Activated CD8-positive, alpha-beta memory T cell treated with anti-CD3 and anti-CD28 coated beads, Interleukin-2, amount 10 ng/mL, durations not matched to agents 7 days and 5 days (primary cell): Measurements from ENCODE around the gene DDX23. TPM values are rescaled to one million over a fixed set of nuclear protein-coding genes. Genes with fewer than 3 reads are reported as not detected.

Experiments
- ATAC-seq: fragments of 150-1000 bp; cut with Tn5 transposase; one replicate; pipeline ENCODE4 v1.10.0; 2021; ENCODE audit warnings: moderate library complexity
- CTCF ChIA-PET: fragments of 350-600 bp; sonication (Branson Sonifier 250); formaldehyde crosslinking; loops from one replicate; lab custom pipeline; 2021; ENCODE audit warnings: antibody characterized with exemption; lab: Charles Lee
- DNase-seq: peaks from one replicate; pipeline ENCODE4 v3.0.0-alpha.2; 2020
- H3K27ac Mint-ChIP-seq: one replicate; pipeline ENCODE4 v1.8.0; 2021; ENCODE audit warnings: mild to moderate bottlenecking, mixed read lengths
- H3K27me3 Mint-ChIP-seq: one replicate; pipeline ENCODE4 v1.8.0; 2021; ENCODE audit warnings: mixed read lengths
- H3K36me3 Mint-ChIP-seq: one replicate; pipeline ENCODE4 v1.8.0; 2021; ENCODE audit warnings: mild to moderate bottlenecking, mixed read lengths
- H3K4me1 Mint-ChIP-seq: one replicate; pipeline ENCODE4 v1.8.0; 2021; ENCODE audit warnings: mixed read lengths
- H3K4me3 Mint-ChIP-seq: one replicate; pipeline ENCODE4 v1.8.0; 2021; ENCODE audit warnings: mild to moderate bottlenecking, moderate library complexity, mixed read lengths
- H3K9me3 Mint-ChIP-seq: one replicate; pipeline ENCODE4 v1.8.0; 2022; ENCODE audit warnings: low read depth, mixed read lengths
- total RNA-seq, 2 experiments: library from RNA; stranded (reverse); gene quantifications; one replicate each; pipeline ENCODE4 v1.2.3, GENCODE V29; 2021

The DDX23 gene
- total RNA-seq, 2 experiments from 2014 or later = 146 to 157 TPM

DNA sequence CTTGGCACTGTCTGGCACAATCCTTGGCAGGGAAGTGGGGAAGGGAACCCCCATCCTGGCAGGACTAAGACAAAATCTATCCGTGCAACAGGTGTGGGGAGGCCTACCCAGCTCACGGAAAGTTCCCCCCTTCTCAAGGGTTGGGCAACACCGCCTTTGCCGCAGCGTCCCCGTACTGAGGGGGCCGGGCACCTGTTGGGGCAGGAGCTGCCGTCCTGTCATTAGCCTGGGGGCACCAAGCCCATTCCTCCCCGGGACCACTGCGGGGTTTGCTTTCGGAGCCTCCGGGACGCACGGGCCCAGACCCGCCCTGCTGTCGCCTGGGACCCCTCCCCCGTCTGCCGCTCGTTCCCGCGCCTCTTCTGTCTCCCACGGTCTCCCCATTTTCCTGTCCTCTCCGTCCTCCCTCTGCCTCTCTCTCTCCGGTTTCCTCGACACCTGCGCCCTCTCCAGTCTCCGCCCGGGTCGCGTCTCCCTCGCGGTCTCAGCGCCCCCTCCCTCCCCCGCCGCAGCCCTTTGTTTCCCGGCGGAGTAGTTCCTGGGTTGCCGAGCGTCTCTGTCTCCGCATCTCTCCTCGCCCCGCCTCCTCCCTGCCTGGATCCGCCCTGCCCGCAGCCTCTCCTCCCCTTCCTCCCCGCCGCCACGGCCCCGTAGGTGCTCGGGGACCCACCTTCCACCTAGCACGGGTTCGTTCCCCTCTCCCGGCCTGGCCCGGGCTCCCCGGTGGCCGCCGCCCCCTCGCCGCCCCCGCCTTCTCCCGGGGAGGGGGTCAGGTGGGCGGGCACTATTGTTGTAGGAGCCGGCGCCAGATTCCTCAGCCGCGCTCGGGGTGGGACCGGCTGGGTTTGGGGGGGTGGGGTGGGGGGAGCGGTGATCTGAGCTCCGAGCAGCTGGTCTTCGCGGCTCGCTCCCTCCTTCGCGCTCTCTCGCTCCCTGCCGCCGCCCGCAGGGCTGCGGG lies 33.8 kb downstream of the DDX23 start, which contains the start of gene CACNB3:
Gene CACNB3, plus strand, starts transcription at position 624 of the 958 bp plus-strand sequence. CDS start 434 bp downstream, outside the sequence.
- ATAC-seq (peak; percentile 69), DNase-seq (peak; percentile 85)
- H3K27ac Mint-ChIP-seq = no peak within 1 kb of the TSS
- peaks cover 32% of the 10 kb centered on the region for H3K4me1 Mint-ChIP-seq
- no peaks in the 10 kb centered on the region for H3K9me3 Mint-ChIP-seq
- H3K4me3 Mint-ChIP-seq = peak within 1 kb of the TSS; percentile 85
- peaks cover 37% of the 10 kb centered on the region for H3K27me3 Mint-ChIP-seq
- CTCF ChIA-PET = interaction anchor here (0.8 to 6.5 kb wide), 6 partner anchors 10 to 84 kb away, joined by 3 to 55 read pairs (median 18); partner anchors contain the start of gene DDX23
- H3K36me3 Mint-ChIP-seq = no peaks in the 10 kb centered on the region

DNA sequence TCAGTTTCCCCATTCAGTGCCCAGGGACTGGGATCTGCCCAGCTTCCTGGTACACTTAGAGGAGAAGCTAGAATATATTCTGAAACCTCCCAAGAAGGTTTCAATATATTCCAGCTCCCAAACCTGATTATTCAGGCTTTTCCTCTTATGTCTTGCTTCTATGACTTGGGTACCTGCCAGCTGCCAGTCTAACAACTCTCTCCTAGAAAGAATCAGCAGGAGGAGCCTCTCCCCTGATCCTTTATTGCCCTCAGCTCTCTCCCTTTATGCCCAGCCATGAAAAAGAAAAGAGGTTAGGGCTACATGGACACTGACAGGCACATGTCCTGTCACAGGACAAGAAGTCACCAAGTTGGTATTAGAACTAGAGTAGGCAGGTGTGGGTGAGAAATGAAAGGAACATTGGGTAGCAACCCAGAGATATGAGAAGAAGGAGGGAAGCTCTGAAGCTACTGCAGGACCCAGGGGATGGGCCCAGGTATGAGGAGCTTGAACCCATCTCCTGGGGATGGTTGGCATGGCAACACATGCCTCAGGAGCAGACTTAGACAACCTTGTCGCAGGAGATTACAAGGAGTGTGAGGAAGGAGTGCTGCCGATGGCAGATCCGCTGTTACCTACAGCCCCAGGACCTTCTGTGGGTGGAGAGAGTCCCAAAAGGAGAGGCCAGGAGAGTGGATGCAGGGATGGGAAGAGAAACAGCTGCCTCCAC lies 35.7 kb downstream of the DDX23 start:
- Mint-ChIP-seq H3K27ac (no peak overlapping the region), H3K4me3 (peak overlapping the region; percentile 96), H3K27me3 (peaks cover 30% of the 10 kb centered on the region), H3K4me1 (peaks cover 32% of the 10 kb centered on the region), H3K36me3 (no peaks in the 10 kb centered on the region), H3K9me3 (no peaks in the 10 kb centered on the region)
- CTCF ChIA-PET = interaction anchor here (0.8 to 6.5 kb wide), 12 partner anchors 11 to 272 kb away, joined by 3 to 55 read pairs (median 5); partner anchors contain the start of gene DDX23
- DNase-seq (no peak), ATAC-seq (no peak)

DNA sequence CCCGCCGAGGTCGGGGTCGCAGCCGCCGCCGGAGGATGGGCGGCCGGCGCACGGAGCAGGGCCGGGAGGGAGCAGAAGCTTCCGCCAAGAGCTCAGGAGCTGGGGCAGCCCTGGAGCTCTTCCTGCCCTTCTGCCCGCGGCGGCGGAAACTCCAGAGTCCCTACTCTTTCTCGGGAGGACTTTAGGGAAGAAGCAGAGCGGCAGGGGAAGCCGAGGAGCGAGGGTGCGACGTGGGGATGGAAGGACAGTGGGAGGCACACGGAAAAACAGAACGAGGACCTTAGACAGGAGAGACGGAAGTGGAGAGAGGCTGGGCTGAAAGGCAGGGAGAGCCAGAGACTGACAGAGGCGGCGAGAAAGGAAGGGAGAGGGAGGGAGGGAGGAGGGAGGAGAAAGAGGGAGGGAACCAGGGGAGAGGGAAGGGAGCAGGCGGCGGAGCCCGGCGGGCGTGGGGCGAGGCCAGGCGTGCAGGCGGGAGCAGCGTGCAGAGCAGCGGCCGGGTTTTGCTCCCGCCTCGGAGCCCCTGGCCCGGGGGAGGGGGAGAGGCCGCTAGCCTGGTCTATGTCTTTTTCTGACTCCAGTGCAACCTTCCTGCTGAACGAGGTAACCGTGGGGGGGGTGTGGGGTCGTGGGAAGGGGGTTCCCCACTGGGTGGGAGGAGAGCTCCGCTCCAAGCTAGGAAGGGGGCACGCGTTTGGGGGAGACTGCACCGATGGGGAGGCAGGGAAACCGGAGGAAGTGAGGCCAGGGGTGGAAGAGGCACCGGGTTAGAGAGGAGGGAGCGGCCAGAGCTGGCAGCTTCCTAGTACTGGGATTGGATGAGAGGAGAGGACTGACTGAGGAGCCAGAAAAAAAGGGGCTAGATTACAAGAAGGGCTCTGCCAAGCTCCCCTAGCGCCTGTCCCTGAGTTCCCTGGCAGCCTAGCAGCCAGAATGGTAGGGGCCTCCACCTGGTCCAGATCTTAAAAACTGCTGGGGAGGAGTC lies 36.5 kb downstream of the DDX23 start:
- Mint-ChIP-seq H3K27ac (peak overlapping the region; percentile 73), H3K27me3 (peaks cover 27% of the 10 kb centered on the region), H3K4me3 (peak overlapping the region; percentile 96), H3K4me1 (peaks cover 32% of the 10 kb centered on the region), H3K36me3 (no peaks in the 10 kb centered on the region), H3K9me3 (no peaks in the 10 kb centered on the region)
- peak; percentile 51 for ATAC-seq
- CTCF ChIA-PET = interaction anchor here (0.6 to 6.5 kb wide), 51 partner anchors 9 to 526 kb away, joined by 3 to 55 read pairs (median 4); partner anchors contain the start of genes ARF3, DDX23, KANSL2 and RND1
- DNase-seq = peak; percentile 54

DNA sequence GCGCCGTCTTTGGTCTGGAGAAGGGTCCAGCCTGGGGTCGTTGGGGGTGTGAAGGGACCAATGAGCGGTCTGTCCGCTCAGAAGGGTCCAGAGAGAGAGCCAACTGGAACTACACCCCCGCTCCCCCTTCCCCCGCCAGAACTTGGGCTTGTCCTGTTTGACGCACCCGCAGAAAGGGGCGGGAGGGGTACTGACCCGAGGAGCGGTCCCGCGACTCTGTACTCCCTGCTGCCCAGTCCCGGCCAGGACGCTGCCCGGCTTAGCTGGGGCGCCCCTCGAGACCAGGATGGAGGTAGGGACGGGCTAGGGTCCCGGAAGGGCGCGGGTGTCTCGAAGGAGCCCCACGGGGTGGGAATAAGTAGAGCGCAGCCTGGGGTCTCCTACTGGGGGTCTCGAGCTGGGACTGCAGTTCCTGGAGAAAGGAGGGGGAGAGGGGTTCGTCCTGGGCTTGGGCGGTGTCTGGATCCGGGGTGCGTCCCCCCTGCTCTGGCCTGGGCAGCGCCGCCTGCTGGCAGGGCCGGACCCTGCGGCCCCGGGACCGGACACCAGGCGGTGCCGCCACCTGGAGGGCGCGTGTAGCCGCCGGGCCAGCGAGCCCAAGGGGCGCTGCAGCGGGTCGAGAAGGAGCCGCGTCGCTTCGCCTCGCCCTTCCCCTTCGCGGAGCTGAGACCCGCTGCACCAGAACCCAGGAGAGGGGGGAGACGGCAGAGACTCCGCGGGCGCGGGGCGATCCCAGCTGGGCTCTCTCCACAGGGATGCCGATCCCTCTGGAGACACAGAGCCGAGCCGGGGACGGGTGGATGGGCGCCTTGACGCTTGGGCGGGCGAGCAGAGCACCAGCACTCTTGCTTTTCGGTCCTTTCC lies 37.5 kb downstream of the DDX23 start:
- DNase-seq = peak; percentile 88
- Mint-ChIP-seq H3K9me3 (no peaks in the 10 kb centered on the region), H3K4me1 (peaks cover 32% of the 10 kb centered on the region), H3K4me3 (peak overlapping the region; percentile 96), H3K27ac (peak overlapping the region; percentile 73), H3K27me3 (peaks cover 25% of the 10 kb centered on the region), H3K36me3 (no peaks in the 10 kb centered on the region)
- peak; percentile 83 for ATAC-seq
- CTCF ChIA-PET = interaction anchor here (0.6 to 6.5 kb wide), 51 partner anchors 10 to 527 kb away, joined by 3 to 55 read pairs (median 4); partner anchors contain the start of genes ARF3, DDX23, KANSL2 and RND1

DNA sequence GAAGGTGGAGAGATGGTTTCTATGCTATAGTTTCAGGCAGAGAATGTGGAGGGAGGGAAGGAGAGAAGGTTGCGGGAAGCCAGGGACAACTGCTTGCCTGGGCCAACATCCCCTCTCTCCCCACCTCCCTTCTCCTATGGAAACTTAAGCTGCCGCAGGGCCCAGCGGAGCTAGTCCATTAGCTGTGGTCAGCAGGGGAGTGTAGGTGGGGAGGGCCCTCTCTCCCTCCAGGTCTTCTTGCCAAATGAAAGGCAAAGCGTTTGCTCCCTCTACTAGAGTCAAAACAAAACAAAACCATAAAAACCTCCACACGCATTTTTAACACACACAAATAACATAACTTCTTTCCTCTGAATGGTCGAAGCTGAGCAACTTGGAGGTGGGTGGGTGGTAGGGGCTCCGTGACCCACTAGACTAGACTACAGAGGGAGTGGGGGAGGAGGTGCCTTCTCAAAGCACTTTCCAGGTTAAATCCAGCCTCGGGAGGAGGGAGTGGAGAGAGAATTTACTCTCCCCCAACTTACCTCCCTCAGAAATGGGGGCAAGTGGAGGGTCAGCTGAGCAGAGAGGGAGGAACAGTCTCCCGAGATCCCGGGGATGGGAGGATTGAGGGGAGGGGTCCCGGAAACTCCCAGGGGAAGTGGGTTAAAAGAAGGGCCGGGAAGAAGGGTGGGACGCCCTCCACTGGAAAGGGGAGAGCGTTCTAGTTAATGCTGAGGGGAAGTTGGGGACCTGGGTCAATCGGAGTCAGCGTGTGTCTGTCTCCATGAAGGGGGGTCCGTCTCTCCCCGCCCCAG lies 38.3 kb downstream of the DDX23 start:
- peaks cover 20% of the 10 kb centered on the region for H3K27me3 Mint-ChIP-seq
- H3K9me3 Mint-ChIP-seq = no peaks in the 10 kb centered on the region
- peaks cover 30% of the 10 kb centered on the region for H3K4me1 Mint-ChIP-seq
- H3K27ac Mint-ChIP-seq = peak overlapping the region; percentile 68
- CTCF ChIA-PET = interaction anchor here (0.7 to 6.5 kb wide), 22 partner anchors 9 to 242 kb away, joined by 3 to 55 read pairs (median 7); partner anchors contain the start of genes ARF3 and DDX23
- no peaks in the 10 kb centered on the region for H3K36me3 Mint-ChIP-seq
- H3K4me3 Mint-ChIP-seq = peak overlapping the region; percentile 96
- DNase-seq = no peak
- no peak for ATAC-seq

DNA sequence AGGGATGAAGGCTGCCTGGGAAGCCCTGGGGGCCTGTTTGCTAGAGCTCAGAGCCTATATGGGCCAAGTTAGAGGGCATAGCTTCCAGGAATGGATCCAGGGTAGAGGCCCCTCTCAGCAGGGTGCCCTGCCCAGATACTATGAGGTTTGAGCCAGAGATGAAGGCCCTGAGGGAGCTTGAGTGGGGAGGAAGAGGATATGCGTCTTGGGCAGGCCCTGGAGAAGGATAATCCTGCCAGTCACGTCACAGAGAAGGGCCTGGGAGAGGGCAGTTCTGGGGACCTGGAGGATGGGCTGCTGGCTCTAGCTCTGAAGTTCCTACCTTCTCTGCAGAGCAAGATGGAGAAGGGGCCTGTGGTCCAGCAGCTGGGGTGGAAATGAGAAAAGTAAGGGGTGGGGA lies 39.6 kb downstream of the DDX23 start:
- Mint-ChIP-seq H3K9me3 (no peaks in the 10 kb centered on the region), H3K27me3 (peaks cover 13% of the 10 kb centered on the region), H3K4me3 (no peak overlapping the region), H3K36me3 (no peaks in the 10 kb centered on the region), H3K27ac (no peak overlapping the region), H3K4me1 (peaks cover 24% of the 10 kb centered on the region)
- no peak for ATAC-seq
- no peak for DNase-seq
- CTCF ChIA-PET = interaction anchor here (1.0 to 6.5 kb wide), 2 partner anchors 17 to 92 kb away, joined by 3 to 55 read pairs; a partner anchor contains a TSS

DNA sequence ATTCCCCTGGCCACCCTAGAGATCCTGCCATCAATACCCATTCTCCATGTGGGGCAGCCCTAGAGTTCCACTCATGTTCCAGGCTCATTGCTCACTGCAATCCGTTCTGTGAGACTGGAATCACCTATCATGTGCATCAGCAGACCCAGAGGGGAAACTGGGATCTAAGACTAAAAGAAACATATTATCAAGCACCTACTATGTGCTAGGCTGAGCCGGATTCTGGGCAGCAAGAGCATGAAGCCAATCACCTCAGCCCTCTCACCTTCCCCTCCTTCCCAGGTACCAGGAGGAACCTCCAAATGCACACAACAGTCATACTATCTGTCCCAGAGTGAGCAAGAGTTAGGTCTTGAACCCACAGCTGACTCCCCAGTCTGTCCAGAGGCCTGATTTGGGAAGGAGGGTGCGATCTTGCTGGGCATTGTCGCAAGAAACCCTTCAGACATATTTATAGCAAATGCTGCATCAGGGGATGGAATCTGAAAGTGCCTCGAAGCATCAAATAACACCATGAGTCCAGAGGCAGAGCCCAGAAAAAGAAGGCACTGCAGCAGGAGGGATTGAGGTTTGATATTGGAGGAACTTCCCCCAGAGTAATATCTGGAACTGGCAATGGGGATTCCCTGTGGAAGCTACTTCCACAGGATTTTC lies 40.4 kb downstream of the DDX23 start:
- no peak for DNase-seq
- H3K9me3 Mint-ChIP-seq = no peaks in the 10 kb centered on the region
- CTCF ChIA-PET = interaction anchor here (0.8 to 6.5 kb wide), 3 partner anchors 14 to 41 kb away, joined by 3 to 55 read pairs (median 3); partner anchors contain the start of gene DDX23
- H3K4me1 Mint-ChIP-seq = peaks cover 23% of the 10 kb centered on the region
- H3K36me3 Mint-ChIP-seq = no peaks in the 10 kb centered on the region
- no peak overlapping the region for H3K27ac Mint-ChIP-seq
- H3K27me3 Mint-ChIP-seq = peaks cover 5% of the 10 kb centered on the region
- no peak overlapping the region for H3K4me3 Mint-ChIP-seq
- no peak for ATAC-seq

DNA sequence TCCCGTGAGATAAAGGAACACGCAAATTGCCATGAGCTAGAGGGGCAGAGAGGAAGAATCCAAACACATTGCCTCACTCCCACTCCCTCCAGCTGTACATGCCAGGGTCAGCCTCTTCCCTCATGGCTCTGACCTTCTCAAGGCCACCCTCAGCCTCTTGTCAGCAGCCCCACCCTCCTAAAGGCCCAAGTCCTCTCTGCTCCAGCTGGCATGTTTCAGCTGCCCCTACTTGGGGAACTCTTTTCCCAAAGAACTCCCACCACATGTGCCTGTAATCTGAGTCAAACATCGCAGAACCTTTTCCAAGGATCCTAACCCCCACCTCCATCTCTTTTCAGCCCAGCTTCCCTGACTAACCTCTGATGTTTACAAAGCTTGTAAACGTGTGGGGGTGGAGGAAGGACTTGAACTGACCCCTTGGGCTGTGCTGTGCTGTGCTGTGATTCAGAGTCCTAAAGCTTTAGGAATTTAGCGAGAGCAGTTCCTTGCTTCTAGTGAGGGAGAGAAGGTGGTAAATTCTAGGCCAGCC lies 41.0 kb downstream of the DDX23 start:
- DNase-seq = no peak
- ATAC-seq = no peak
- no peaks in the 10 kb centered on the region for H3K27me3 Mint-ChIP-seq
- no peaks in the 10 kb centered on the region for H3K9me3 Mint-ChIP-seq
- H3K27ac Mint-ChIP-seq = no peak overlapping the region
- H3K4me1 Mint-ChIP-seq = peaks cover 21% of the 10 kb centered on the region
- H3K36me3 Mint-ChIP-seq = no peaks in the 10 kb centered on the region
- CTCF ChIA-PET = interaction anchor here (0.8 to 1.1 kb wide), 2 partner anchors 14 to 42 kb away, joined by 3 read pairs; partner anchors contain the start of gene DDX23
- no peak overlapping the region for H3K4me3 Mint-ChIP-seq

DNA sequence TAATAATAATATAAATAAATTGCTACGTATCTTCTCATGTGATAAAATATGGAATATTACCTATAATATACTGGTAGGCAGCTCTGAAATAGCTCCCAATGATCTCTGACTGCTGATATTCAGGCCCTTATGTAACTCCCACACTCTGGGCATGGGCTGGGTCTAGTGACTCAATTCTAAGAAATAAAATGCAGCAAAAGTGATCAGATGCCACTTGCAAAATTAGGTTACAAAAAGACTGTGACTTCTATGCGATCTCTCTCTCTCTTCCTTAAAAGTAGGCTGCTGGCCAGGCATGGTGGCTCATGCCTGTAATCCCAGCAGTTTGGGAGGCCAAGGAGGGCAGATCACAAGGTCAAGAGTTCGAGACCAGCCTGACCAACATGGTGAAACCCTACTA lies 44.0 kb downstream of the DDX23 start:
- DNase-seq (no peak), ATAC-seq (no peak)
- no peak overlapping the region for H3K4me3 Mint-ChIP-seq
- no peaks in the 10 kb centered on the region for H3K27me3 Mint-ChIP-seq
- H3K9me3 Mint-ChIP-seq = no peaks in the 10 kb centered on the region
- CTCF ChIA-PET = interaction anchor here (1.5 to 1.6 kb wide), 2 partner anchors 9 to 13 kb away, joined by 3 to 6 read pairs; no protein-coding TSS in a partner anchor
- H3K36me3 Mint-ChIP-seq = no peaks in the 10 kb centered on the region
- H3K4me1 Mint-ChIP-seq = peaks cover 14% of the 10 kb centered on the region
- H3K27ac Mint-ChIP-seq = no peak overlapping the region

DNA sequence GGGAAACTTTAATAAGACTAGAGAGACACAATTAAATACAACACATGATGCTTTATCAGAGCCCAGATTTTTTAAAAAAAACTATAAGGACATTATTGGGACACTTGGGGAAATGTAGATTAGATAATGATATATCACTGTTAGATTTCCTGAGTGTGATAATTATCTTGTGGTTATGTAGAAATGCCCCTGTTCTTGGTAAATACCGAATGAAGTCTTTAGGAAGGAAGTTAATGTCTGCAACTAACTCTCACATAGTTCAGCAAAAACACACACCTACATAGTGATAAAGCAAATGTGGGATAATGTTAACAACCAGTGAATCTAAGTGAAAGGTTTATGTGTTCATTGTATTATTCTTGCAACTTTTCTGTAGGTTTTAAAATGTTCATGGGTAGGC lies 48.3 kb downstream of the DDX23 start:
- no peaks in the 10 kb centered on the region for H3K36me3 Mint-ChIP-seq
- H3K4me1 Mint-ChIP-seq = peaks cover 16% of the 10 kb centered on the region
- no peaks in the 10 kb centered on the region for H3K27me3 Mint-ChIP-seq
- H3K4me3 Mint-ChIP-seq = no peak overlapping the region
- CTCF ChIA-PET = interaction anchor here (0.7 to 4.3 kb wide), 2 partner anchors 12 to 50 kb away, joined by 3 to 30 read pairs; partner anchors contain the start of gene CACNB3
- no peaks in the 10 kb centered on the region for H3K9me3 Mint-ChIP-seq
- DNase-seq = no peak
- H3K27ac Mint-ChIP-seq = no peak overlapping the region
- no peak for ATAC-seq
